Neural progenitor cell (in vitro differentiated cells): ENCODE measurements around the gene SLC9C2.

Source experiments
- EZH2 ChIP-seq: fragments of 200-600 bp; sonication (generic); IDR thresholded peaks from 2 replicates; pipeline ENCODE4 v1.6.1; 2017; ENCODE audit warnings: antibody characterized with exemption, mild to moderate bottlenecking, moderate library complexity
- TF ChIP-seq, protein P1 (sequence below): fragments of 200-600 bp; sonication (generic); IDR thresholded peaks from 2 replicates; pipeline ENCODE4 v1.5.1; 2017; ENCODE audit warnings: antibody characterized with exemption, mild to moderate bottlenecking

DNA sequence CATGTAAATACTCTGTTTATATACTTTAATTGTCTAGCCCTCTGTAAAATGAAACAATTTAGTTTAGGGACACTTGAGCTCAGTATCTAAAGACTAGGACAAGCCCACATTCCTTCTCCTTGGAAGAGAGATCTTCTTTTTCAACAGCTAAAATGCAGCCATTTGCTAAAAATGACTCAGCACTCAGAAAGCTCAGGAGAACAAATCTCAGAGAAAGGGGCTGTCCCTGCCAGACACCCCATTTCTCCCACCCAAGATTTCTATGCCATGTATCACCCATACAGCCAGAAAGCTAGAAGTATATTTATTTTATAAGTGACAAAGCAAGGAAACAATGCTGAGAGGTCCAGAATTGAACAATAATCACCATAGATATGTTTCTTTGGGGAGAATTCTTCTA, 148.9 kb downstream of the SLC9C2 start:
- TF ChIP-seq, protein P1, sequence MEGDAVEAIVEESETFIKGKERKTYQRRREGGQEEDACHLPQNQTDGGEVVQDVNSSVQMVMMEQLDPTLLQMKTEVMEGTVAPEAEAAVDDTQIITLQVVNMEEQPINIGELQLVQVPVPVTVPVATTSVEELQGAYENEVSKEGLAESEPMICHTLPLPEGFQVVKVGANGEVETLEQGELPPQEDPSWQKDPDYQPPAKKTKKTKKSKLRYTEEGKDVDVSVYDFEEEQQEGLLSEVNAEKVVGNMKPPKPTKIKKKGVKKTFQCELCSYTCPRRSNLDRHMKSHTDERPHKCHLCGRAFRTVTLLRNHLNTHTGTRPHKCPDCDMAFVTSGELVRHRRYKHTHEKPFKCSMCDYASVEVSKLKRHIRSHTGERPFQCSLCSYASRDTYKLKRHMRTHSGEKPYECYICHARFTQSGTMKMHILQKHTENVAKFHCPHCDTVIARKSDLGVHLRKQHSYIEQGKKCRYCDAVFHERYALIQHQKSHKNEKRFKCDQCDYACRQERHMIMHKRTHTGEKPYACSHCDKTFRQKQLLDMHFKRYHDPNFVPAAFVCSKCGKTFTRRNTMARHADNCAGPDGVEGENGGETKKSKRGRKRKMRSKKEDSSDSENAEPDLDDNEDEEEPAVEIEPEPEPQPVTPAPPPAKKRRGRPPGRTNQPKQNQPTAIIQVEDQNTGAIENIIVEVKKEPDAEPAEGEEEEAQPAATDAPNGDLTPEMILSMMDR = no peak
- no peak for TF ChIP-seq EZH2
